GM18870 (cell line): ENCODE data around the gene RPGRIP1L.

Experiments used
- ATAC-seq: cut with Tn5 transposase; IDR thresholded peaks from one replicate; pipeline ENCODE4 v1.9.1; 2021; ENCODE audit warnings: moderate library complexity; ENCODE audit not compliant: unreplicated experiment

The RPGRIP1L gene

DNA sequence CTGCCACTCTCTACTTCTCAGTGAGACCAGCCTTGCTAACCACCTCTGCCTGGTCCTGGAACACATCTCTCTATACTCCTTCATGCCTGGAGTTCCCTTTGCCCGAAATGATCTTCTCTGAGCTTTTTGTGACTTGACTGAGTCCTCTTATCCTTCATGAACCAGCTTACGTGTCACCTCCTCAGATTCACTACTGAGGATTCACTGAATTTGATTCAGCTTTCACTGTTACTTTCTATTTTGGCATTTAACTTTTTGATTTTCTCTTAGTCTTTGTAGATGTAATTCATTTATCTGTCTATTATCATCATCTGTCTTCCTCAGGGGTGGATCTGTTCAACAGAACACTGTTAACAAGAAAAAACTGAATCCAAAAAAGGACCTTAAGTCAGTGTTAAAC lies 95.6 kb downstream of the RPGRIP1L start:
- no peak for ATAC-seq

GRCh38 chr16:53605831-53606400 lies 97.7 kb downstream of the RPGRIP1L start:
- ATAC-seq, result no peak

DNA sequence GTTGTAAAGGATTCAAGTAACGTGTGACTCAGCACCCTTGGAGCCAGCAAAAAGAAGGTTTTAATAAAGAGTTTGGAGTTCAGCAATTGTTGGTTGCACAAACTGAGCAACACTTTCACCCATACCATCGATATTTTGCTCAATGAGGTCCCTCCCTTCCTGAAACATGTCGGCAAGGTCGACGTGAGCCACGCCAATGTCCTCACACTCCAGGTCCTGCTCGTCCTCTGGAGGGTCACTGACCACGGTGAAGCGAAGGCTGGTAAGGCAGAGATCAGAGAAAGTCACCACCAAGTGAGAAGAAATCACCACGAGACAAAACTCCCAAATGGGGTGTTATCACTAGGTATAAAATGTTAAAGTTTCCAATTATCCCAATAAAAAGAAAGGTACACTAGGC lies 98.3 kb downstream of the RPGRIP1L start:
- no peak for ATAC-seq

DNA sequence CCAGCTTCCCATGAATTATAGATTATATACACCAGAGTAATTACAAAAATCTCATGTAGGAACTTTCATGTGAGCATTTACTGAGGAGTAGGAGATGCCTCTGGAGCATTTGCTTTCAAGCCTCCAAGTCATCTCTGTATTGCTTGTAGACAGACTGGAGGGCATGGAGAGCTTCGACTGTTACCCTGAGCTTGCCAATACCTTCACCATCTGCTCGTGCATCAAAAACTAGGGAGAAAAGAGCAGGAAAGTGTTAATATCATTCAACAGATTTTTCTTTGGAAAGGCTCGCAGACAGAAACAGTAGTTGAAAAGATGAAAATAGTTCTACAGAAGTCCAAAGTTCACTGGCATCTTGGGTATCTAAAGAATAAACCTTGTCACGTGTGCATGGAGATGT lies 101.7 kb downstream of the RPGRIP1L start:
- no peak for ATAC-seq

DNA sequence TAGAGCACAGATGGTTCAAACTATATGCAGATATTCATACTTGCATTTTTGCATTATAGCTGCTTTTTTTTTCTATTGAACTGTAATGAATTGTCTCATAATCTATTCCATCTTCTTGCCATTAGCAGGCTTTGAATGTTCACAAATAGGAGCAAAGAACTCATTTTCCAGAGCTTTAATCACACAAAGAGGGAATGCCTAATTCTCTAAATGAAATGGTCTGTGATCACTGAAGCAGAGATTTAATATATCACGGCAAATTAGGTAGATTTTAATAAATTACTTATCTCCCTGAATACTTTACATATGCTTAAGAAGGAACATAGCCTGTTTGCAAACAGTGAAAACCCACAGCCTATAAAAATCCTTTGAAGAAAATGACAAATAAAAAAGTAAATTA lies 103.0 kb downstream of the RPGRIP1L start:
- no peak for ATAC-seq

- ATAC-seq, result no peak
Observed at GRCh38 chr16:53600126-53600525, 103.5 kb downstream of the RPGRIP1L start.

DNA sequence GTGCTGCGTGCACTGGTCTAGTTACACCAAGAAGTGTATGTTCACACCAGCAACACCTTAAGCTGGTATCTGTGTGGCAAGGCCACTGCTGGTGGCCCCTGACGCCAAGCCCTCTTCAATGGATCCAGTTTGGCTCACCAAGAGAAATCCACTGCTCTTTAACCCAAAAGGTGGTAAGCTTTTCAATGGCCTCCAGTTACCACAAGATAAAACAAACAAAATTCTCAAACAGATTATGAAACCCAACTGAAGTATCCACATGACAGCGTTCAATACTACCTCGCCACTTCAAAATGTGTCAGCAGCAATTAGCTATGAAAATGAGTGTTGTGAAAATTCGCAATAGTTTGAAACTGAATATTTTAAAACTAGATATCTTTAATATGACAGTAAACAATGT lies 104.1 kb downstream of the RPGRIP1L start:
- no peak for ATAC-seq

DNA sequence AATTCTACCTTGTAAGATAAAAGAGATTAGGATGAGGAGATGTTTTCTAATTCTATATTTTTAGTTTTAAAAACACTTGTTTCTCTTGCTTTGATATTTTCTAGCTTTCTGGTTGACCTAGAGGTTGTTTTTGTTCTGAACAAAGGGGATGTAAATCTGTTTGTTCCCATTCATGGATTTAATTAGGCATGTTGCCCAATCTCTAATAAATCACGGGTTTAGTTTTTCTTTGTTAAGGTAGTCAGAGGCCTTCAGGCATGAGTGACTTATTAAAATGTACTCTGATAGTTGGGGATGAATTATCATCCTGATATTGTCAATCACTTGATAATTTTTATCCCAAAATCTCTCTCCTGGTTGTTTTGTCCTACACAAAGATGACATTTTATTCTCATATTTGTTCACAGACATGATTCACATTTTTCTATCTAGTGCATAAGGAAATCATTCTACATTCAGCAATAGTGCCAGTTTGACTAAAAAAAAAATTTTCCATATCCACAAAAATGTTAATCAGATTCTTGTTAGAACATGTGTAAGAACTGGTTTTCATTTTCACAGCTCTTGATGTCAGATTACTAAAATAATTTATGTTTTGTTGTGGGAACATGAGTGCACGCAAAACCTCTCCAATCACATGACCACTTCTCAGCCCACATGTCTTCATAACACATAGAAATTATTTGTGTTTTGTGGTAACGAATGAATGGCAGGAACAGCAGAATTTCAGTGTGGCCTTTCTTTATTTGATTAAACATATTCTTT lies 105.0 kb downstream of the RPGRIP1L start:
- no peak for ATAC-seq

- ATAC-seq, result no peak
Observed at GRCh38 chr16:53597776-53598175, 105.9 kb downstream of the RPGRIP1L start.

DNA sequence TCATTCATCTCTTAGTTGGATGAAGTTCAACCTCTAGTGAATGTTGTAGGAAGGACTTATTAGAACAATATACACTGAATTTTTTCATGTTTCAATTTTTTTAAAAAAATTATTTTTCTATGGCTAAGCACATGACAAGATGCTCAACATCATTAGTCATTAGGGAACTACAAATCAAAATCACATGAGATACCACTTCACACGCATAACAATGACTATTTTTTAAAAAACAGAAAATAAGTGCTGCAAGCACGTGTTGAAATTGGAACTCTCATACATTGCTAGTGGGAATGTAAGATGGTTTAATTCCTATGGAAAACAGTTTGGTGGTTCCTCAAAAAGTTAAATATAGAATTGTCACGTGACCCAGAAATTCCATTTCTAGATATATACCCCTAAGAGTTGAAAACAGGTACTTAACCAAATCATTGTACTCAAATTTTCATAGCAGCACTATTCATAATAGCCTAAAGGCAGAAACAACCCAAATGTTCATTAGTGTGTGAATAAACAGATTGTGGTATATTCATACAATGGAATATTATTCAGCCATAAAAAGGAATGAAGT lies 115.5 kb downstream of the RPGRIP1L start:
- ATAC-seq, result no peak

DNA sequence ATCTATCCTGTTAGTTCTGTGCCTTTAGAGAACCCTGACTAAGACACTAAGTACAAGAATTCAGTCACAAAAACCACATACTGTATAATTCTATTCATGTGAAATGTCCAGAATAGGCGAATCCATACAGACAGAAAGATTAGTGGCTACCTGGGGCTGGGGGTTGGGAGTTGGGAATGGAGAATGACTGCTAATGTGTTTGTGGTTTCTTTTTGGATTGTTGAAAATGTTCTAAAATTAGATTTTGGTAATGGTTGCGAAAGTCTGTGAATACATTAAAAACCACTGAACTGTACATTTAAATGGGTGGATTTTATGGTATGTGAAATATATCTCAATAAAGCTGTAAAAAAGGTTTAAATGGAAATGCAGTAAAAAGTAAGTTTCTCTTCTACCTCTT lies 120.3 kb downstream of the RPGRIP1L start:
- no peak for ATAC-seq

DNA sequence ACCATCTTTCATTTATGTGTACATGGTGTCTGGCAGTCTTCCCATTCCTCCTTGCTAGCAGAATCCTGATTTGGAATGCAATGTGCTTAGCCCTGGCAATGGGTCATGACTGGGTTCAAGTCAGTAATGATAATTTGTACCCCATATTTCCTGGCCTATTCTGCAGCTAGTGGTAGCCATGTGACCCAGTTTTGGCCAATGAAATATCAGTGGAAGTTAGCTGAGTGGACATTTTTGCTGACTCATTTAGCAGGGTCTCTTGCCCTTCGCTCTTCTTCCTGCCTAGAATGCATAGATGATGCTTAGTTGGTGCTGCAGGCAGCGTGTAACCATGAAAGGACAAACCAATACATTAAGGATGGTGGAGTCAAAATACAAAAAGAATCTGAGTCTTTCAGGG lies 121.9 kb downstream of the RPGRIP1L start:
- no peak for ATAC-seq

DNA sequence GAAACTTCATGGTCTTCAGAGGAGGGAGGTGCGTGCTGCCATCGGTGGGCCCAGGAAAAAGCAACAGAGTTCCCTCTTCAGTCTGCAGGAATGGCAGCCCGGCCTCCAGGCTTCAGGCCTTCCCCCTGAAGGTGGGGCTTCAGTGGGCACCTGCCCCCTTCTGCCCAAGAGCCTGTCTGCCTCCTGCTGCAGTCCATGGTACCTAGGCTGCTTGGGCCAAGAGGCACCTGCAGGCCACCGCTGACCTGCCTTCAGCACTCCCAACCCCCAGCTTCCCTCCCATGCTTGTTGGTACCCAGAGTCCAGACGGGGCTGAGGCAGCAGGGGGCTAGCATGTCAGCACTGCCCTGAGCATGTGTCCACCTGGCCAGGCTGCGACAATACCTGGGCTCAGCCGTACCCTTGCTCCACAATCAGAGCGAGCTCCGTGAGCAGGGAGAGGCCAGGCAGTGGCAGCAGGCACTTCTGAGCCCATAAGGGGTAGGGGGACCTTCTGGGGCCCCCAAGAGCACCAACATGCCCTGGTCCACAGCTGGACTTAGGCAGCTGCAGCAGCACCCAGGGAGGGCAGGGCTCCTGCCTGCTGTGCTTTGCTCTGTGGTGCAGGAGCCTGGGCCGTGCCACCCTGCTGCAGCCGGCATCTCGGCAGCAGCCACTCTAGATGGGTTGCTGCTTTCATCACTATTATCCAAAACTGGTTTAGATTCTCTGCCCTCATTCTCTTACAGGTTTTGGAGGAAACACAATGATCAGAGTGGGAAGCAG lies 123.4 kb downstream of the RPGRIP1L start:
- ATAC-seq, result no peak

DNA sequence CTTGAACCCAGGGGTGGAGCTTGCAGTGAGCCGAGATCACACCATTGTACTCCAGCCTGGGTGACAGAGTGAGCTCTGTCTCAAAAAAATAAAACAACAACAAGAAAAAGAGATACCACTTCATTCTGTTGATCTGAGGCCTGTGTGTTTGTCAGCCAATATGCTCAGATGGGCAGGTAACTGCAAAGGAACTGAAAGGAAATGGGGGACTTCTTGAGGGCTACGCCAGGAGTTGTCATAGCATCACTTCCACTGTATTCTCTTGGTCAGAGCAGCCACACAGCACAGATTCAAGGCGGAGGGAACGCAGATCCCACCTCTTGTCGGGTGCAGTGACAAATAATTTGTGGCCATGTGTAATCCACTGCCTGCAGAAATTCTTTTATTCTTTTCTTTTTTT lies 126.8 kb downstream of the RPGRIP1L start:
- no peak for ATAC-seq

GRCh38 chr16:53576210-53576609 lies 127.4 kb downstream of the RPGRIP1L start:
- no peak for ATAC-seq

DNA sequence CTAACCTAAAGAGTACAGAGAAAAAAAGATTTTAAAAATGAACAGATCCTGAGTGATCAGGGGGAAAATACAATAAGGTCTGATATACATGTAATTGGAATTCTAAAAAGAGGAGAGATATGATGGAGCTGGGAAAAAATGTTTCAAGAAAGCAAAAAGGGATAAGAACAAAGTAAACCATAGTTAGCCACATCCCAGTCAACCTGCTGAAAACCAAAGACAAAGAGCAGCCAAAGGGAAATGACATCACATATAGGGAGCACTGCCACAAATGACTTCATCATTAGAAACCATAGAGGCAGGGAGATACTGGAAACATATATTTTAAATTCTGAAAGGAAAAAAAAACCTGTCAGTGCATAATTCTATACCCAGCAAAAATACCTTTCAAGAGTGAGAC lies 131.9 kb downstream of the RPGRIP1L start:
- ATAC-seq, result no peak

DNA sequence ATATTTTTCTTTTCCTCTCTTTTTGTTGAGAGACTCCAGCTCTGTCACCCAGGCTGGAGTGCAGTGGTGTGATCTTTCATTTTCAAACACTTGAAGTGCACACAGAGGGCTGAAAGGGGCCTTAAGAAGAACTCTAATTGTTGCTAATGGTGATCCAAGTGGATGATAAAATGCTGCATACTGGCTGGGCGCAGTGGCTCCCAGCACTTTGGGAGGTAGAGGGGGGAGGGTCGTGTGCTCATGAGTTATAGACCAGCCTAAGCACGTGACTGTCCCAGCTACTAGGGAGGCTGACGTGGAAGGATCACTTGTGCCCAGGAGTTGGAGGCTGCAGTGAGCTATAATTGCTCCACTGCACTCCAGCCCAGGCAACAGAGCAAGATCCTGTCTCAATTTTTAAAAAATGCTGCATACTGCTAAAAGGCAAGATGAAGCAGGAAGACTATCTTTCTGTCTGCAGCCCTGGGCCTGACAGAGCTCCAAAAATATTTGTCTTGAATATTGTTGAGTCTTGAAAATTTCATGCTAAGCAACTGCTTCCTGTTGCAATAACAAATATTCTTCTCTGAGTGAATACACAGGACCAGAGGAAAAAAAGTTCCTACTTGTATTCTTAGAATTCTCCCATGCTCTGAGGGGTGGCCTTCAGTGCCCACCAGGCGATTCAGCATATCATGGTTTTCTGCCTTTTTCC lies 137.0 kb downstream of the RPGRIP1L start:
- ATAC-seq, result no peak

GRCh38 chr16:53565296-53565863 lies 138.3 kb downstream of the RPGRIP1L start:
- ATAC-seq, result no peak

DNA sequence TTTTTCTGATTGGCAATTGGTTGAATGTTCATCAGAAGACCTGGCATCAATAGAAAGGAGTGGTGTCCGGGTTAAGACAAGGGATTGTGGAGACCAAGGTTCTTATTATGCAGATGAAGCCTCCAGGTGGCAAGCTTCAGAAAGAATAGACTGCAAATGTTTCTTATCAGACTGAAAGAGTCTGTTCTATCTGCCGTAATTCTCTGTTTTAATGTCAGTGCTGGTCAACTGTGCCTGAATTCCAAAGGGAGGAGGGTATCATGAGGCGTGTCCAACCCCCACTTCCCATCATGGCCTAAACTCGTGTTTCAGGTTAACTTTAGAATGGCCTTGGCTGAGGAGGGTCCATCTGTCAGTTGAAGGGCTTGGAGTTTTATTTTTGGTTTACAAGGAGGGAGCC lies 140.2 kb downstream of the RPGRIP1L start:
- no peak for ATAC-seq

- no peak for ATAC-seq
Observed at GRCh38 chr16:53561101-53561888, 142.4 kb downstream of the RPGRIP1L start.
